OCI-M2 (cell line): ENCODE data around the gene PEDS1.
"Not testable (repeated sequence)": the region's sequence is repeated elsewhere in the genome, so short reads cannot be mapped to it uniquely, and the experiment has no call there.

Source experiments
- DNase-seq: peaks from one replicate; lab custom pipeline; 2025; ENCODE audit not compliant: unreplicated experiment; lab: John Stamatoyannopoulos, UW

PEDS1 gene

DNA sequence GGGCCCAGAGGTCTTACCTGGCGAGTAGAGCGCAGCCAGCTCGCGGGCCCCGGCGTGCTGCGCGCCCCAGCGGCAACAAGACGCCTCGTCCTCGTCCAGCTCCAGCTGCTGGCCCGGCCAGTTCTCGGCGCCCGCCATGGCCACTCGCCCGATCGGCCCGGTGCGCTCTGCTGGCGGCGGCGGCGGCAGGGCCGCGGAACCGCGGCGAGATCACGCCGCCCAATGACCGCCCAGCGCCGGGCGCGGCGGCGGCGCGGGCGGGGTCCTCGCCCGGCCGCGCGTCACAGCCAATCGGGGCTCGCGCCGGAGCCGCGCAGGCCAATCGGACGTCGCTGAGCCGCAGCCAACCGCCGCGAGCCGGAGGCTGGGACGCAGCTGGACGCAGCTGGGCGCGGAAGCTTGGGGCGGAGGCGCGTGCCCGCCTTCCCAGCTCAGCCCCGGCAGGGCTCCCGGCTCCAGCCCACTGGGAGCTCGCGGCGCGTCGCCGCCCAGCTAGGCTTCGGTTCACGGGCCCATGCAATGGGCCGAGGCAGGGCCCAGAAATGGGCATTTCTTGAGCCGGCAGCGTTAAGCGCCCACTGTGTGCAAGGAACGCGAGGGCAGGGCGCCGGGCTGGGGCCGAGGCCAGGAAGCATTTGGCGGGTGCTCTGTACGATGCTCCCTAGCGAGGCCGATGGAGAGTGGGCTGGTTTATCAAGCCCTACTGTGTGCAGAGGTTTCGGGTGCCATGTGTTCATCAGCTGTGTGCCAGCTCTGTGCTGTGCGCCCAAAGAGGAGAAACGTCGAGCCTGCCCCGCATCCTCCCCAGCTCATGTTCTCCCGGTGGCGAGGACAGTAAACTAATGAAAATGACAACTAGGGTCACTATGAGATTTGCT lies at the start of gene PEDS1:
Gene PEDS1, minus strand, starts transcription at position 224 of the 878 bp plus-strand sequence. Its CDS starts 86 bp downstream, at position 138.
- DNase-seq, result peak; percentile 36

DNA sequence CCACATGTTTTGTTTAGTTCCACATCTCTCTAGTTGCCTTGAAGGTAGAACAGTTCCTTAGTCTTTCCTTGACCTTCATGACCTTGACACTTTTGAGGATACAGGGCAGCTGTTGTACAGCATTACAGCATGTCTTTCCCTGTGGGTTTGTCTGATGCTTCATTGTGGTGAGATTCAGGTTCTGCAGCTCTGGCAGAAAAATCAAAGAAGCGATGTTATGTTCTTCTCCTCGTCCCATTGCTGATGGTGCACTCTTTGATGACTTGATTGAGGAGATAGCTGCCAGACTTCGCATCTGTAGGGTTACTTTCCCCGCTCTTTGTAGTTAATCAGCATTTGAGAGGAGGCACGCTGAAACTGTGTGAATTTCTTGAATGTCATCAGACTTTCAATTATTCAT lies 49.2 kb upstream of the PEDS1 start:
- no peak for DNase-seq

DNA sequence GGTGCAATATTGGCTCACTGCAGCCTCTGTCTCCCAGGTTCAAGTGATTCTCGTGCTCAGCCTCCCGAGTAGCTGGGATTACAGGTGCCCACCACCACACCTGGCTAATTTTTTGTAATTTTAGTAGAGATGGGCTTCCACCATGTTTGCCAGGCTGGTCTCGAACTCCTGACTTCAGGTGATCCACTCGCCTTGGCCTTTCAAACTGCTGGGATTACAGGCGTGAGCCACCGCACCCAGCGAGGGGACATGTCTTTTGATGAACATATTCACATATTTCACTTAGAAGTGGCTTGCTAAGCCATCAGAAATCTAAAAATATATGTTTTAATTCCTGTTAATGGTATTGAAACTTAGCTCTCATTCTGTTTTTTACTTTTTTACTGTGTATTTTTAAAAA lies 48.2 kb upstream of the PEDS1 start:
- not testable (repeated sequence) for DNase-seq

DNA sequence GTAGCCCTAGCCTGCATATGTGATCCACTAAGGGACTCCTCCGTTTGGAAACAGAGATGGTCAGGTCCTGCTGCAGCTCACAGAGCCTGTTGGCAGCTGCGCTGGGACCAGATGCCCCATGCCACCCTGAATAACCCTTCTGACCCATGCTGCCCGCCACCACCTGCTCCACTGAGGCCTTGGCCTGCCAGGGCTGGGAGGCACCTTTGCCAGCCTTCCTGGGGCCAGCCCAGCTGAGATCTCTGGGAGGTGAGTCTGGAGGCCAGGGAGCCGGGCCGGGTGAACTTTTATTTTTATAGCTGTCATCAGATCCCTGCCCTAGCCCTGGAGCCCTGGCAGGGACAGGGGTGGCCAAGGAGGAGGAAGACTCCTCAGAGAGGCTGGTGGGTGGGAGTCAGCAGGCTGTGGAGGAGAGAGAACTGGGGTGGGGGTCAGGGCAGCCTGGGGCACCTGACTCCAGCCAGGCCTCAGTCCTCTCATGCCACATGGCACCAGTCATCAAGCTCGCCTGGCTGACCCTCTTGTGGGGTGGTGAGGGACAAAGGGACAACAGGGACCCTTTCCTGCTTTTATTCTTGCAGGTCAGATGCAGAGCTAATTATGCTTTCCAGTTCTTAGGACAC lies 47.1 kb upstream of the PEDS1 start:
- no peak for DNase-seq

DNA sequence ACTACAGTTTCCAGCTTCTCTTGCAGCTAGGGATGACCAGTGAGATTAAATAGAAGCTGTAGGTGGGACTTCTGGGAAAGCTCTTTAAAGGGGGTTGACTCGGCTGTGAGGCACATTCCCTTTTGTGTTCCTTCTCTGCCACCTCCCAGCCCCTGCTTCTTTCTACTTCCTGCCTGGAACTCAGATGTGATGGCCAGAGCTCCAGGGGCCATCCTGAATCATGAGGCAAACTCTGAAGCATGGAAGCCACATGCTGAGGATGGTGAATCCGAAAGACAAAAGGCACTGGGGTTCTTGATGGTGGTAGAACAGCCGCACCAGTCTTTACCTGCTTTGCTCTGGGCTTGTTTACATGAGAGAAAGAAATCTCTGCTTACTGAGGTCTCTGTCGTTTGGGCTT lies 46.2 kb upstream of the PEDS1 start:
- DNase-seq, result no peak

DNA sequence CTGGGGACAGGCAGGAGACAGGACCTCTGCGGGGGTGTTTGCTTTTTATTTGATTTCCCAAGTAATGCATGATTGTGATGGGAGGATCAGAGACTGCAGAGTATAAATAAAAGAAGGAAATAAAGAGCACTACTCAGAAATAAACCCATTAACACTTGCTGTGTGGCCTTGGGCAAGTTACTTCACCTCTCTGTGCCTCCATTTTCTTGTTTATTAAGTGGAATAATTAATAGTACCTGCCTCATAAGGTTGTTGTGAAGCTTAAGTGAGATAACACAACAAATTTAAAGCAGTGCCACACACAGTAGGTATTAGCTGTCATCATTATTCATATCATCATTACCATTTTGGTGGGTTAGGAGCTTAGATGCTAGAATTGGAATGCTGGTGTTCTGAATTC lies 45.2 kb upstream of the PEDS1 start:
- DNase-seq, result no peak

DNA sequence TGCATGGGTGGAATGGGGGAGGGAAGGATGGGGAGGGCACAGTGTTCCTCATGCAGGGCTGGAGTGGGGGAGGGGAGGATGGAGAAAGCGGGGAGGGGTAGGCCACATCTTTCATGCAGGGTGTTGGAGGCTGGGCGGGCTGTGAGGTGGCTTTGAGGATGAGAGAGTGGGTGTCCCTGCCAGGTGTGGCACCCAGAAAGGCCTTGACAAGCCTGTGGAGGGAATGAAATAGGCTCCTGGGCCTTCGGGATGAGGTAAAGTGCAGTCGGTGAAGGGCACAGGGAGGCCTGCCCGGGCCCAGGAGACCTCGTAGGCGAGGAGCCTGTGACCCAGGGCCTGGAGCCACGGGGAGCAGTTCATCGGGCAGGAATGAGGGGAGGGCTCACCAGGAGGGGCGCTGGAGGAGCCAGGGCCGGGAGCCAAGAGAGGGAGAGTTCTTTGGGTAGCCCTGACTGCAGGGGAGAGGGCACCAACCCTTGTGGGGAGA lies 44.7 kb upstream of the PEDS1 start:
- DNase-seq, result no peak

DNA sequence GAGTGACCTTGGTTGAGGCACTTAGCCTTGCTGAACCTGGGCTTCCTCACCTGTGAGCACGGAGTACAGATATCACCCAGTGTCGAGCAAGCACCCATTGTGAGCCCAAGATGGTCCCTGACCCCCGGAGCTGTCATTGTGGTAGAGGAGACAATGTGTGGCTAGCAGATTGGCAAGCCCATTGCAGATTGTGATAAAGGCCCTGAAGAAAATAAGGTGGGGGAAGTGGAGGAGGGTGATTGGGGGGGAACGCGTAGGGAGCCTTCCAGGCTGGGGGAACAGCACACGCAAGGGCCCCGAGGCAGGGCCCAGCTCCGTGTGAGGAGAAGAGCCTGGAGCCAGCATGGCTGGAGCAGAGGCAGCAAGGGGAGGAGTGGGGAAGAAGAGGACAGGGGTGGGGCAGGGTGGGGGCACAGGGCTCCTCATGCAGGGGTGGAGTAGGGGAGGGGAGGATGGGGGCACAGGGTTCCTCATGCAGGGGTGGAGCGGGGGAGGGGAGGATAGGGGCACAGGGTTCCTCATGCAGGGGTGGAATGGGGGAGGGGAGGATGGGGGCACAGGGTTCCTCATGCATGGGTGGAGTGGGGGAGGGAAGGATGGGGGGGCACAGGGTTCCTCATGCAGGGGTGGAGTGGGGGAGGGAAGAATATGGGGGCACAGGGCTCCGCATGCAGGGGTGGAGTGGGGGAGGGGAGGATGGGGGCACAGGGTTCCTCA lies 44.1 kb upstream of the PEDS1 start:
- no peak for DNase-seq

DNA sequence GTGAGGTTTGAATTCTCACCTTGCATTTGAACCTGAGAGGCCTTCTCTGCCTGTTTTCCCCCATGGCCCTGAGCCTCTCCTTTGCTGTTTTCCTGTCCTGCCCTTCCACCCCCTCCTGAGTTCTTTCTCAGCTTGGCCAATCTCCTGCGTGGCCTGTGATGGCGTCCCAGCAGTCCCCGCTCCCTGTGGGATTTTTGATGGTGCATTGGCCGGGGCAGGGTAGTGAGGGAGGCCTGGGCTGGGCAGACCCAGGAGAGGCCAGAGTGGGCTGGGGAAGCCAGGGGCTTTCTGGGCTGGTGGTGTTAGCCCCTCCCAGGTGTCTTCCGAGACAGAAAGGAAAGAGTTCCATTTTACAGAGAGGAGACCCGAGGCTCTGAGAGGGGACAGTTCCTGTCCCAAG lies 43.4 kb upstream of the PEDS1 start:
- DNase-seq, result no peak

DNA sequence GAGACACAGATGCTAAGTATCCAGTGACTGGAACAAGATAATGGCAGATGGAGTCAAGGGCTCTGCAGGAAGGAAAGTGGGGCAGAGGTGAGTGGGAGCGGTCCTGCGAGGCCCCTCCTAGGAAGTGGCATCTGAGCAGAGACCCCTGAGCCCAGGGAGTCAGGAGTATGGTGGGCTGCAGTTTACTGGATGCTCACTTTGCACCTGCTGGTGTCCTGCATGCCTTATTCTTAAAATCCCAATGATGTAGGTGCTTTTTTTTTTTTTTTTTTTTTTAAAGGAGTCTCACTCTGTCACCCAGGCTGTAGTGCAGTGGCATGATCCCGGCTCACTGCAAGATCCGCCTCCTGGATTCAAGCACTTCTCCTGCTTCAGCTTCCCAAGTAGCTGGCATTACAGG lies 42.7 kb upstream of the PEDS1 start:
- no peak for DNase-seq

DNA sequence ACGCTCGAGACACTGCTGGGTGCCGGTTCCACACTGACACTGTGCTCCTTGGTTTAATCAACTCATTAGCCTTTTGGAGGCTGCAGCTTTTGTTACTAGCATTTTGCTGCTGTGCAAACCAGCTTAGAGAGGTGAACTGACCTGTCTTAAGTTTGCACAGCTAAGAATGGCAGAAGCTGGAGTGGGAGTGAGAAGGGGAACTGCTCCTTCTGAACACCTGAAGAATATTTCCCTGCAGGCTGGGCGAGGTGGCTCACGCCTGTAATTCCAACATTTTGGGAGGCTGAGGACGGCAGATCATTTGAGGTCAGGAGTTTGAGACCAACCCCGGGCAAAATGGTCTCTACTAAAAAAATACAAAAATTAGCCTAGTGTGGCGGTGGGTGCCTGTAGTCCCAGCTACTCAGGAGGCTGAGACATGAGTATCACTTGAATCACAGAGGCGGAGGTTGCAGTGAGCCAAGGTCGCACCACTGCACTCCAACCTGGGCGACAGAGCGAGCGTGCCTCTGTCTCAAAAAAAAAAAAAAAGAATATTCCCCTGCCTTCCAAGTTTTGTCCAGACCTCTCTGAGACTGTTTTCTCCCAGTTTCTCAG lies 42.1 kb upstream of the PEDS1 start:
- DNase-seq, result no peak

DNA sequence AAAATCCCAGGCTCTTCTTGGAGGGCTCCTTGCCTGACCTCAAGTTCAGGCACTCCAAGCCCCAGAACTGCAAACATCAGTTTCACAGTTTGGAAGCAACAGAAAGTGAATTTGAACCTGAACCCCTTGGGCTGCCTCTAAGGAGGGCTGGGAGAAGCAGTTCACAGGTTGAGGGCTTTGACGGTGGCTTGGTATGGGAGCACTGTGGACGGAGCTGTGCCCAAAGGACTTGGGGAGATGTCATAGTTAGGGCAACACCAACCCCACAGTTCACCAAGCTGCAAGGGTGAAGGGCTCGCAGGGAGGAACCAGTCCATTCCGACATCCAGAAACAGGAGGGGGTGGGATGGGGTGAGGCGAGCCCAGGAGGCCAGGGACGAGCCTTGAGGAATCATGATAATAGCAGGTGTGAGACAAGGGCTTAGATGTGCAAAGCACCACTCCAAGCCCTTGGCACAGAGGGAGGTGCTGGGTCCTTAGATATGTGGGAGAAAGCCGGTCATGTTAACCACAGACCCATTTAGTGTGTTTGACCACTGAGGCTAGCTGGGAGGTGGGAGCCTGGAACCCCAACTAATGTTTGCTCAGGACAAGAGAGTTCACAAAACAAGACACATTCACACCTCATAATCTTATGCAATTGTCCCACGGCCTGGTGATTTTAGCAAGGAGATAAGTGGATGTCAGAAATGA lies 41.5 kb upstream of the PEDS1 start:
- no peak for DNase-seq

DNA sequence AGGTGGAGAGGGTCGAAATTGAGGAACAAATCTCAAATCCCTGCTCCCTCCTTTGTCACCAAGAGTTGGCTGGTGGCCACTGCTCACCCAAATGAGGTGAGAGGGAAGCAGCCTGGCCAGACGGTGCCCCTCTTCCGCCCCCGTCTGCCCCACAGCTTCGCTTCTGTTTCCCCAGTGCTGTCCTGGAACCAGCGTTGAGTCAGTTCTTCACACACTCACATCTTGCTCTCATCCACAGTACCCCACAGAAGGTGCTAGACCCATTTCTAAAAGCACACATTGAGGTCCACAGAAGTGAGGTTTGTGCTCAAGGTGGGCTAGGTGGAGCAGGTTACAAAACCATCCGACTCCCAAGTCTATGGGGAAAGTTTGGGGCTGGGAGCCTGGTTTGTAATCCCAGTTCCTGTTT lies 40.9 kb upstream of the PEDS1 start:
- no peak for DNase-seq

DNA sequence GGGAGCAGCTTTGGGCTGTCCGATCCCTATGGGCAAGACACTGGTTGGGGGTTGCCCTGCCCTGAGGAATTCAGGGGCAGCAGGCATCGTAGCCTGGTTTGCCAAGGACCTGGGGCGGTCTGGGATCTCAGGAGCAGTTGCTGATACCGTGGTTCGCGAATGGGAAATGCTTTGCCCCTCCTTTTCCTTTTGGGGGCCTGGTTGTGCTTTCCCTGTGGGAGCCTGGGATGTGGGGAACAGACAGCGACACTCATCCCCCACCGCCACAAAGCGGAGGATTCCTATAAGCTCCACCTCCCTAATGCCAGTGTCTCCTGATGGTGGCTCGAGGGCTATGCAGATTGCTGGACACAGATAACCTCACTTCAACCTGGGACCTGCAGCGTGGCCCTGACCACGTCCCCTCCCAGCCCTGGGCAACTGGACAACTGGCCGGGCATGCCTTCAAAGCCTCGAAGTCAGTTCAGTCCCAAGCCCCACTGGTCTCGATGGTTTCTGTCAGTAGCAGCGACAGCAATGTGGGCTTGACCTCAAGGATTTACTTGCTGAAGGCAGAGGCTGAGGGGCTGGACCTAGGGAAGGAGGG lies 40.4 kb upstream of the PEDS1 start:
- no peak for DNase-seq

DNA sequence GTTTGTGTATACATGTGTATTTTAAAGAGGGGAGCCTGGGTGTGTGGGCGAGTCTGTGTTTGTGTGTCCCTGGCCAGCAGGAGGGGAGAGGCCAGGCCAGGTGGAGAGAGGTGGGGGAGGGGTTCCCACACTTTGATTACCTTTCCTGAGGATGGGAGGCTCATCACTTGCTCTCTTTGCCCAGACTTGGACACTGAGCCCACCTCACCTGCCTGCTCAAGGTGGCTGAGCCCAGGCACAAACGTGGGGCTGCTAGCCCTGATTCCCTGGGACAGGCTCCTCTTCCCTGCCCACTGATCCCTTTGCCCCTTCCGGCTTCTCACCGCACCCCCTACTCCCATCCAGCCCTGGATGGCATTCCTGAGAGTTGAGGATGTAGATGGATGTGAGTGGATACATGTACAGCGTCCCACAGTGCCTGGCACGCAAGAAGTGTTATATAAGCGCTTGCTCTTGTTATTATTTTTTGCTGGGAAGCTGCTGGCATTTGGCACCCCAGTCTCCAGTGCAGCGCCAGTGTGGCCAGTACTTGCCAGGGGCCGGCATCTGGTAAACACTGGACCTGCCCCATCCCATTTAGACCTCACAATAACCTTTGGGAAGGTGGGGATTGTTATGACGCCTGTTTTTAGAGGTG lies 39.8 kb upstream of the PEDS1 start:
- no peak for DNase-seq

DNA sequence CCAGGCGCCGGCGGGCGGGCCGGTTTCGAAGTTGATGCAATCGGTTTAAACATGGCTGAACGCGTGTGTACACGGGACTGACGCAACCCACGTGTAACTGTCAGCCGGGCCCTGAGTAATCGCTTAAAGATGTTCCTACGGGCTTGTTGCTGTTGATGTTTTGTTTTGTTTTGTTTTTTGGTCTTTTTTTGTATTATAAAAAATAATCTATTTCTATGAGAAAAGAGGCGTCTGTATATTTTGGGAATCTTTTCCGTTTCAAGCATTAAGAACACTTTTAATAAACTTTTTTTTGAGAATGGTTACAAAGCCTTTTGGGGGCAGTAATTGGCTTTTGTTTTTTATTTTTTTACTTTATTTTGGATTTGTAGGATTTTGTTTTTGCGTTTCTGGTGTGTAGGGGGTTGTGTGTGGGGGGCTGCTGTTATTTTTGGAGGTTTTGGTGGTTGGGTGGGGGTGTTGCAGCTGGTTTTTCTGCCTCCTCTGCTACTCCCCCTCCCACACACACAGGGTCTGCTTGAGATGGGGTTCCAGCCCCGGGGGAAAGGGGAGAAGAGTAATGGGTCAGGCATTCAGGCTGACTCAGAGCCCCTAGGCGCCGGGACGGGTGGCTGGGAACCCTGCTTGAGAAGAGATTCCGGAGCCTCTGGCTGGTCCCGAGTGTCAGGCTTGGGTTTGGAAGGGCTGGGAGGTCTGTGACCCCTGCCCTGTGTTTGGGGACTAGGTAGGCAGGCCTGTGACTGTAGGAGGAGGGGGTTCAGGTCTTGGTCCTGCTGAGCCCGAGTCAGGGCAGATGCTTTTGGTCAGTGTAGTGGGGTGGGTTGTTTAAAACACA lies 39.1 kb upstream of the PEDS1 start:
- peak; percentile 56 for DNase-seq

DNA sequence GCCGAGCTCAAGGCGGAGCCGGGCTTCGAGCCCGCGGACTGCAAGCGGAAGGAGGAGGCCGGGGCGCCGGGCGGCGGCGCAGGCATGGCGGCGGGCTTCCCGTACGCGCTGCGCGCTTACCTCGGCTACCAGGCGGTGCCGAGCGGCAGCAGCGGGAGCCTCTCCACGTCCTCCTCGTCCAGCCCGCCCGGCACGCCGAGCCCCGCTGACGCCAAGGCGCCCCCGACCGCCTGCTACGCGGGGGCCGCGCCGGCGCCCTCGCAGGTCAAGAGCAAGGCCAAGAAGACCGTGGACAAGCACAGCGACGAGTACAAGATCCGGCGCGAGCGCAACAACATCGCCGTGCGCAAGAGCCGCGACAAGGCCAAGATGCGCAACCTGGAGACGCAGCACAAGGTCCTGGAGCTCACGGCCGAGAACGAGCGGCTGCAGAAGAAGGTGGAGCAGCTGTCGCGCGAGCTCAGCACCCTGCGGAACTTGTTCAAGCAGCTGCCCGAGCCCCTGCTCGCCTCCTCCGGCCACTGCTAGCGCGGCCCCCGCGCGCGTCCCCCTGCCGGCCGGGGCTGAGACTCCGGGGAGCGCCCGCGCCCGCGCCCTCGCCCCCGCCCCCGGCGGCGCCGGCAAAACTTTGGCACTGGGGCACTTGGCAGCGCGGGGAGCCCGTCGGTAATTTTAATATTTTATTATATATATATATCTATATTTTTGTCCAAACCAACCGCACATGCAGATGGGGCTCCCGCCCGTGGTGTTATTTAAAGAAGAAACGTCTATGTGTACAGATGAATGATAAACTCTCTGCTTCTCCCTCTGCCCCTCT lies 38.2 kb upstream of the PEDS1 start:
- no peak for DNase-seq

DNA sequence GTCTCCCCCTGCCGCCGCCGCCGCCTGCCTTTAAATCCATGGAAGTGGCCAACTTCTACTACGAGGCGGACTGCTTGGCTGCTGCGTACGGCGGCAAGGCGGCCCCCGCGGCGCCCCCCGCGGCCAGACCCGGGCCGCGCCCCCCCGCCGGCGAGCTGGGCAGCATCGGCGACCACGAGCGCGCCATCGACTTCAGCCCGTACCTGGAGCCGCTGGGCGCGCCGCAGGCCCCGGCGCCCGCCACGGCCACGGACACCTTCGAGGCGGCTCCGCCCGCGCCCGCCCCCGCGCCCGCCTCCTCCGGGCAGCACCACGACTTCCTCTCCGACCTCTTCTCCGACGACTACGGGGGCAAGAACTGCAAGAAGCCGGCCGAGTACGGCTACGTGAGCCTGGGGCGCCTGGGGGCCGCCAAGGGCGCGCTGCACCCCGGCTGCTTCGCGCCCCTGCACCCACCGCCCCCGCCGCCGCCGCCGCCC lies 37.6 kb upstream of the PEDS1 start:
- no peak for DNase-seq
